Left hindlimb (tissue), 1 donor: ENCODE results near the gene ZNF571.

ENCODE experiments used
- DNase-seq: peaks from one replicate; pipeline ENCODE4 v3.0.0-alpha.2; 2018

ZNF571 gene

DNA sequence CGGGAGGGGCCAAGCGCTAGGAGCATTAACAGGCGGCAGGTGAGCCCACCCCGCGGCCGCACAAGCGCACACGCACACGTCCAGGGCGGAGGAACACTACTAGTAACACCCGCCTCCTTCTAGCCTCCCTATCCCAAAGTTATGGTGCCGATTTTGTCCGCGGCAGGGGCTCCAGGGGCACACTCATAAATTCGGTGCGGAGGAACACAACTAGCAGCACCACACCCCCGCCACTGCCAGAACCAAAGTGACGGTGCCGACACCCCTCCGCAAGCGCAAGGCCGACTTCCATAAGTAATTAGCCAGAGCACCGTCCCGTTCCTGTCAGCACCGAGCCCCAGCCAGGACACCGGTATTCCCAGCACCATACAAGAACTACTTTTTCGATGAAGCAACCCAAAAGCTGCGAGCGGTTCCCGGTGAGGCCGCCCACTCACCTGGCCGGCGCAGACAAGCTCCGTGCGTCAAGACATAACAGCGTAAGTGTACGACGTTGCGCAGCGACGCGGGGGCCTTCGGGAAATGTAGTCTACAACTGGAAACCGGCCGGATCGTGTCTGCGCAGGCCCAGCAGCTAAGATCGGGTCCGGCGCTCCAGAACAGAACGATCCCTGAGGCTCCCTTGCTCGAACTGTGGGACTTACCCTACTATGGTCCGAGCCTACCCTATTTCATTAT lies at the start of gene ZNF571, which contains the start of gene ZNF540:
Gene ZNF571, minus strand, starts transcription at position 489 of the 678 bp plus-strand sequence. CDS start 8,116 bp downstream, outside the sequence.
Gene ZNF540, plus strand, starts transcription at position 573 of the 678 bp plus-strand sequence. CDS start 3,572 bp downstream, outside the sequence.
- peak; percentile 95 for DNase-seq

DNA sequence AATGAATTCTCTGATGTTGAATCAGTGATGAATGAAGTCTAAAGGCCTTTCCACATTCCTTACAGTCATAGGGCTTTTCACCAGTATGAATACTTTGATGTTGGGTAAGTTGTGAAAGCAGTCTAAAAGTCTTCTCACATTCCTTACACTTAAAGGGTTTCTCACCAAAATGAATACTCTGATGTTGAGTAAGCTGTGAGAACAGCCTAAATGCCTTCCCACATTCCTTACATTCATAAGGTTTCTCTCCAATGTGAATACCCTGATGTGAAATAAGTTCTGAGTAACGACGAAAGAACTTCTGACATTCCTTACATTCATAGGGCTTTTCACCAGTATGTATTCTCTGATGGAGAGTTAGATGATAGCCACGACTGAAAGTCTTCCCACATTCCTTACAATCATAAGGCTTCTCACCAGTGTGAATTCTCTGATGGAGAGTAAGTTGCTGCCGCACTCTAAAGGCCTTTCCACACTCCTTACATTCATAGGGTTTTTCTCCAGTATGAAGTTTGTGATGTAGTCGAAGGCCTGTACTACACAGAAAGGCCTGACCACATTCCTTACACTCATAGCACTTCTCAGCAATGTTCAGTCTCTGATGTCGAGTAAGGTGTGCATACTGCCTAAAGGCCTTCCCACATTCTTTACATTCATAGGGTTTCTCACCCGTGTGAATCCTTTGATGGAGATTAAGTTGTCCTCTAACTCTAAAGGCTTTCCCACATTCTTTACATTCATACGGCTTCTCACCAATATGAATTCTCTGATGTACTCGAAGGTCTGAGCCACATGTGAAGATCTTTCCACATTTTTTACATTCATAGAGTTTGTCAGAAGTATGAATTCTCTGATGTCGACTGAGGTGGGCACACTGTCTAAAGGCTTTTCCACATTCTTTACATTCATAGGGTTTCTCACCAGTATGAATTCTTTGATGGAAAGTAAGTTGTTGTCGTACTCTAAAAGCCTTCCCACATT lies 40.8 kb upstream of the ZNF571 start:
- DNase-seq, result no peak

DNA sequence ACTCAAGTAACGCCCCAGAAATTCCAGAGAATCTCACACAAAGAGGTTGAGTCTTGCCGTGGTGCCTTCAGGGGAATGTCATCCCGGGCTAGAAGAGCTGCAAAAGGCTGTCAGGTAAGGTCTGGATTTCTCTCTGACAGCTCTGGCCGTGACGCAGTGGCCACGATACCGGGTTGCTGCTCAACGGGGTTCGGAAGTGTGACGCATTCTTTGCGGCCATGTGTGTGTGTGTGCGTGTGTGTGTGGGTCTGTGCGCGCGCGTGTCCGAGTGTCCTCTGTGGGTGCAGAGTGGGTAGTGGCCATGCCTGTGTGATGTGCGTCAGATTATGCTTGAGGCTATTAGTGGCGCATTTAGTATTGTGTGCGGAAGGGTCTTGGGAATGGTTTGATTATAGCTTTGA lies 390 bp upstream of the ZNF571 start:
- DNase-seq, result peak; percentile 77

DNA sequence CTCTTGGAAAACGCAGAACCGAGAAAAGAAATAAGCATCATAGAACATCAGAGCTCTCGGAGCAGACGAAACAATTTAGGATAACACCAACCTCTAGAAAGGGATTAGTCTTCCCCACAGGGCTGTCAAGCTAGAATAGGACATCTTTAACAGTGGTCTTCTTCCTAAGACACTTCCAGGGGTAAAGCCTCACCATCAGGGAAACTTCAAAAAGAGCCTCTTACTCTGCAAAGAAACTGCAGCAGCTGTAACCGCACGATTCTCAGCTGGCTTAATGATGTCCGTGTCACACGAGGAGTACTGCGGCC lies 642 bp downstream of the ZNF571 start:
- DNase-seq, result no peak

DNA sequence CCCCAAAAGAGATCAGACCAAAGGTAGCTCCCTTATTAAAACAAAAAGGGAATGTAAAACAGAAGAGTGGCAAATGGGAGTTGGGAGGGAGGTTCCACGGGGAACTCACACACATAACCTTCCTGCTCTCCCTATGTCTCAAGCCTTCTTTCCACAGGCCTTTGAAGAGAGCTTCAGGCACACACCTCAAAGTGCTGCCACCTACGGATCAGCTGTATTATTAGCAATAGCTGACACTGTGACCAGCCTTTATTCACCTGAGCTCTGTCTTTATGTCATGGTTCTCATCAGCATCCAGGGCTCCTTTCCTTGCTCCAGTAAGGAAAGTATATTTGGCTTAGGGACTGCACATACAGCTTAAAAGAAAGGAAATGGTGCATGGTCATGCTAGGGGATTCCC lies 11.3 kb downstream of the ZNF571 start:
- DNase-seq, result no peak

DNA sequence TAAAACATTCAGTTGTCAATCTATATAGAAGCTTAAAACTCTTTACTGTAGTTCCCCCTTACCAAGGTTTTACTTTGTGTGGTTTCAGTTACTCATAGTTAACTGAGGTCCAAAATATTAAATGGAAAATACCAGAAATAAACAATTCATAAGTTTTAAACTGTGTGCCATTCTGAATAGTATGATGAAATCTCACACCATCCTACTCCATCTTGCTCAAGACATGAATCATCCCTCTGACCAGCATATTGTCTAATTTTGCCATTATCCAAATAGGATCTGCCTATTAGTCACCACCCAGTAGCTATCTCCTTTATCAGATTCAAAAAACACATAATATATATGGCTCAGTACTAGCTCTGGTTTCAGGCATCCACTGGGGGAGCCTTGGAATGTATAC lies 22.4 kb downstream of the ZNF571 start:
- no peak for DNase-seq

DNA sequence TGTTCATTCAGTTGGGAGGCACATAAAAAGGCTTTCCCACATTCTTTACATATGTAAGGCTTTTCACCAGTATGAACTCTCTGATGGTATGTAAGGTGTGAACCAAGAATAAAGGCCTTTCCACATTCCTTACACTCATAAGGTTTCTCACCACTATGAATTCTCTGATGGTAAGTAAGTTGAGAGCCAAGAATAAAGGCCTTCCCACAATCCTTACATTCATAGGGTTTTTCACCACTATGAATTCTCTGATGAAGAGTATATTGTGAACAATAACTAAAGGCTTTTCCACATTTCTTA lies 29.3 kb downstream of the ZNF571 start:
- DNase-seq, result no peak

DNA sequence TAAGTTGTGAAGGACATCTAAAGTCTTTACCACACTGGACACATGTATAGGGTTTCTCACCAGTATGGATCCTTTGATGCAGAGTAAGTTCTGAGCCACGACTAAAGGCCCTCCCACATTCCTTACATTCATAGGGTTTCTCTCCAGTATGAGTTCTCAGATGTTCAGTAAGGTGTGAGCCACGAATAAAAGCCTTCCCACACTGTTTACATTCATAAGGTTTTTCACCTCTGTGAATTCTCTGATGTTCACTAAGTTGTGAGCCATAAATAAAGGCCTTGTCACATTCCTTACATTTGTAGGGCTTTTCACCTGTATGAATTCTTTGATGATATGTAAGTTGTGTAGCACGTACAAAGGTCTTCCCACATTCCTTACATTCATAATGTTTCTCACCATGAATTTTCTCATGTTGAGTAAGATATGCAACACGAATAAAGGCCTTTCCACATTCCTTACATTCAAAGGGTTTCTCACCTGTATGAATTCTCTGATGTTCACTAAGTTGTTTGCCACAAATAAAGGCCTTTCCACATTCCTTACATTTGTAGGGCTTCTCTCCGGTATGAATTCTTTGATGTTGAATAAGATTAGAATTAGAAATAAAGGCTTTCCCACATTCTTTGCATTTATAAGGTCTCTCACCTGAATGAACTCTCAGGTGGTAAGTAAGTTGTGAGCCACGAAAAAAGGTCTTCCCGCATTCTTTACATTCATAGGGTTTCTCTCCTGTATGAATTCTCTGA lies 29.8 kb downstream of the ZNF571 start:
- DNase-seq, result no peak

DNA sequence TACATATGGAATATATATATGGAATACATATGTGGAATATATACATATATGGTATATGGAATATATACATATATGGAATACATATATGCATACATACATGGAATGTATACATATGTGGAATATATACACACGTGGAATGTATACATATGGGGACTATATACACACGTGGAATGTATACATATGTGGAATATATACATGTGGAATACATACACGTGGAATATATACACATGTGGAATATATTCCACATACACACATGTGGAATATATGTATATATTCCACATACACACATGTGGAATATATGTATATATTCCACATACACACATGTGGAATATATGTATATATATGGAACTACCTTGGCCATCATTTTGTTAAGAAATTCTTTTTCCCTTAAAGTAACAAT lies 31.1 kb downstream of the ZNF571 start:
- no peak for DNase-seq

DNA sequence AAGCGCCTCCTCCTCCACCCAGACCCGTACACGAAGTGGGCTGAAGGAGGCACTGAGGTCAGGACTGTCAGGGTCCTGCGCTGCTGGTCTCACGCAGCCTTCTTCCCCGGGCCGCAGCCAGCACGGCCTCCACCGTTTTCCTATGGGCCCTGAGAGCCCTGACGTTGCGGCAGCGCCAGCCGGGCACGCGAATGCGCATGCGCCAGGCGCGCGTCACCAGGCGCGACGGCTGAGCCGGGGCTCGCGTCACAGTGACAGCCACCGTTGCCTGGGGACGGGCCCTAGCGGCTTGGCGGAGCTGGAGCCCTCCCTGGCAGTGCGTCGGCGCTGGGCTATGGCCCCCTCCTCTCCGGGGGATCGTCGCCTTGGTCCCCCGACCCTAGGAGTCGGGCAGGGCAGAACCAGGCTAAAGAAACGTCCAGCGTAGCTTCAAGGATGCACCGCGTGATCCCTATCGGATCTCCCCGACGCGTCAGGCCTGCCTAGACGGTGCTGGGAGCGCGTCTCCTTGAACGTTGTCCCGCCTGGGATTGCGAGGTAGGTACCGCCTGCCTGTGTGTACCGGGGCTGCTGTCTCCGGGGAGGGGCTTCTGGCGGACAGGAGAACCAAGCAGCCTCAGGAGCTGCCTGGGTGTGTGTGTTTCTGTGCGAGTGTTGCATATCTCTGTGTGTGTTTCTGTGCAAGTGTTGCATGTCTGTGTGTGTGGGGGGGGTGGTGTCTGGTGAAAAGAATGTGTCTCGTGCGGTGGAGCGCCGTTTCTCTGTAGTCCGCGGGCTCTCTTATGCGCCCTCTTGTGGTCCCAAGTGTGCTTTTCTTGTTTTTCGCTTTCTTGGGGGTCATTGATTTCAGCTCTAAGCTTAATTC lies 43.2 kb downstream of the ZNF571 start:
- DNase-seq, result peak; percentile 75

DNA sequence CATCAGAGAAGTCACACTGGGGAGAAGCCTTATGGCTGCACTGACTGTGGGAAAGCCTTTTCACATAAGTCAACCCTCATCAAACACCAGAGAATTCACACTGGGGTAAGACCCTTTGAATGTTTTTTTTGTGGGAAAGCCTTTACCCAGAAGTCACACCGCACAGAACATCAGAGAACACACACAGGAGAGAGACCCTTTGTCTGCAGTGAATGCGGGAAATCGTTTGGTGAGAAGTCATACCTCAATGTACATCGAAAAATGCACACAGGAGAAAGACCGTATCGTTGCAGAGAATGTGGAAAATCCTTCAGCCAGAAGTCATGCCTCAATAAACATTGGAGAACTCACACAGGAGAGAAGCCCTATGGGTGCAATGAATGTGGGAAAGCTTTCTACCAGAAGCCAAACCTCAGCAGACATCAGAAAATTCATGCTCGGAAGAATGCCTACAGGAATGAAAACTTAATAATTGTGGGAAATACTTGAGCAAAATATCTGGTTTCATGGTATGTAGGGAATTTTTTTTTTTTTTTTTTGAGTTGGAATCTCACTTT lies 57.1 kb downstream of the ZNF571 start:
- DNase-seq, result no peak

DNA sequence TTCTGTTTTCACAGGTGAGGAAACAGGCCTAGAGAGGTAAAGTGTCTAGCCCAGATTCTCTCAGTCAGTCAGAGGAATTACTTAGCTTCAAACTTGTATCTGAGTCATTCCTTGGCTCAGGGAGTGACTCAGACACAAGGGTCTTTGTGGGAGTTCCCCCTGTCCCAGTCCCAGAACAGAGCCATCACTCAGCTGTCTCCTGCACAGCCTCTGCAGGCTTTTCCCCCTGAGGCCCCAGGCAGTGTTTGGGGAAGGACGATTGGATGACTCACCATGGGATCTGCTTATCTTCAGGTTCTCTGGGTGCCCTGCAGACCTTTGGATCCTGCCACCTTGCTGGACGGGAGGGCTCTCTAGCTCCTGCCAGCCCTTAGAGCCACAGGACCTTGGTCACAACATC lies 74.7 kb downstream of the ZNF571 start:
- no peak for DNase-seq
